Measurements from ENCODE around the gene CTNND2. TPM values are rescaled to one million over a fixed set of nuclear protein-coding genes. Genes with fewer than 3 reads are reported as not detected.

The CTNND2 gene
- total and polyA plus RNA-seq, 8 donors, result 9.2 to 62.8 (median 43.7) TPM

- FAIRE-seq (no peak), DNase-seq (no peak), ATAC-seq (no peak)
- 94 to 96% methylated on average over 2 of the region's 2 CpGs for WGBS, 2 donors
- Histone ChIP-seq H3K27me3 (no peaks in the 10 kb centered on the region), H3K4me3 (no peak overlapping the region), H3K36me3 (no peaks in the 10 kb centered on the region), H3K4me1 (no peaks in the 10 kb centered on the region), H3K27ac (no peak overlapping the region), H3K9me3 (no peaks in the 10 kb centered on the region)
- TF ChIP-seq CTCF (IDR thresholded peaks at IDR 0.05), result no peak
- intact Hi-C loops (cut with DNase I), result no loop called here
These were observed 847.7 kb downstream of the CTNND2 start for GRCh38 chr5:11056560-11056959.

- DNase-seq (no peak), FAIRE-seq (no peak), ATAC-seq (no peak)
- no peak for TF ChIP-seq CTCF (IDR thresholded peaks at IDR 0.05)
- Histone ChIP-seq H3K4me3 (no peak overlapping the region), H3K36me3 (no peaks in the 10 kb centered on the region), H3K27me3 (no peaks in the 10 kb centered on the region), H3K4me1 (no peaks in the 10 kb centered on the region), H3K9me3 (no peaks in the 10 kb centered on the region), H3K27ac (no peak overlapping the region)
- WGBS, 2 donors, result 94 to 95% methylated on average over 3 of the region's 3 CpGs
- intact Hi-C loops (cut with DNase I), result no loop called here
These were observed 850.2 kb downstream of the CTNND2 start for GRCh38 chr5:11054014-11054413.

GRCh38 chr5:11052871-11053270, 851.4 kb downstream of the CTNND2 start:
- H3K9me3 ChIP-seq, result no peaks in the 10 kb centered on the region
- intact Hi-C loops (cut with DNase I), result no loop called here
- FAIRE-seq, result no peak
- no peak for TF ChIP-seq CTCF (IDR thresholded peaks at IDR 0.05)
- ATAC-seq, result no peak
- H3K4me3 ChIP-seq, result no peak overlapping the region
- no peaks in the 10 kb centered on the region for H3K4me1 ChIP-seq
- no peaks in the 10 kb centered on the region for H3K36me3 ChIP-seq
- no peak for DNase-seq
- no peaks in the 10 kb centered on the region for H3K27me3 ChIP-seq
- no peak overlapping the region for H3K27ac ChIP-seq

GRCh38 chr5:11050596-11051304, 853.5 kb downstream of the CTNND2 start:
- no peak for TF ChIP-seq CTCF (IDR thresholded peaks at IDR 0.05)
- Histone ChIP-seq H3K27ac (no peak overlapping the region), H3K4me3 (no peak overlapping the region), H3K9me3 (no peaks in the 10 kb centered on the region), H3K27me3 (no peaks in the 10 kb centered on the region), H3K4me1 (no peaks in the 10 kb centered on the region), H3K36me3 (no peaks in the 10 kb centered on the region)
- intact Hi-C loops (cut with DNase I), result no loop called here
- FAIRE-seq (no peak), DNase-seq (no peak), ATAC-seq (no peak)
- 86 to 89% methylated on average over 3 of the region's 3 CpGs for WGBS, 2 donors

GRCh38 chr5:11048760-11049159, 855.5 kb downstream of the CTNND2 start:
- H3K9me3 ChIP-seq, result no peaks in the 10 kb centered on the region
- H3K36me3 ChIP-seq, result no peaks in the 10 kb centered on the region
- intact Hi-C loops (cut with DNase I), result no loop called here
- H3K4me1 ChIP-seq, result no peaks in the 10 kb centered on the region
- no peak overlapping the region for H3K27ac ChIP-seq
- no peak overlapping the region for H3K4me3 ChIP-seq
- no peaks in the 10 kb centered on the region for H3K27me3 ChIP-seq
- WGBS, 2 donors, result 92 to 98% methylated on average over 4 of the region's 4 CpGs
- ATAC-seq (peak in 1 of 4 donors; percentile 39), FAIRE-seq (no peak), DNase-seq (no peak)
- TF ChIP-seq CTCF (IDR thresholded peaks at IDR 0.05), result no peak
